Sigmoid colon (tissue), 4 donors: ENCODE measurements around the gene SRRM4.

Experiments
- EP300 ChIP-seq, 4 donors: sonication (generic); formaldehyde crosslinking; IDR thresholded peaks; one replicate each; pipeline ENCODE4 v1.6.1; 2017; ENCODE audit warnings: antibody characterized with exemption in 4 of 4
- POLR2A ChIP-seq, 2 donors: fragments of 450-650 bp; IDR thresholded peaks; one replicate each; pipeline ENCODE4 v1.6.1; 2016; ENCODE audit warnings: antibody characterized with exemption in 2 of 2, mild to moderate bottlenecking in 2 of 2, moderate library complexity in 2 of 2
- POLR2AphosphoS5 ChIP-seq, 4 donors: sonication (generic); formaldehyde crosslinking; IDR thresholded peaks; one replicate each; pipeline ENCODE4 v1.6.1; 2017; ENCODE audit warnings: antibody characterized with exemption in 4 of 4
- TF ChIP-seq, protein P1 (sequence below), 4 experiments: fragments of 450-650 bp in 3 of 4; fragments of 200-600 bp in 1 of 4; IDR thresholded peaks; one replicate each; pipeline ENCODE4 v1.5.1; 2016 to 2019; ENCODE audit warnings: antibody characterized with exemption in 4 of 4, mild to moderate bottlenecking in 3 of 4, moderate library complexity in 2 of 4

DNA sequence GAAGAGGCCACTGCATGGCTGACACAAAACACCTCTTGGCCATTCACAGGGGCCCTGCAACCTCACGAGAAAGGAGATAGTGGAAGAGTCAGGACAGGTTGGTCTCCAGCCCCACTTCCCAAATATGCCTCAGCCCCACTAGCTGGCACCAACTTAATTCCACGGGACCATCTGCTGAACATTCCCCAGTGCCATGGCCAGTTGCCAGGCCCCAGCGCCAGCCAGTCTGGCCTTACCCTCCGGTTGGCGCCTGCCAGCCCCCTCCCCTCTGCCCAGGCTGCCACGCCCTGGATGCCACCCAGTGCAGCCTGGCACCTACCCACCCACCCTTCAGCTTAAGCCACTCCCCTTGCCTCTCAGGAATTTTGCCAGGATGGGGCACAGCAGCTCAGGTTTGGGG is 176.2 kb downstream of the SRRM4 start:
- TF ChIP-seq, protein P1, sequence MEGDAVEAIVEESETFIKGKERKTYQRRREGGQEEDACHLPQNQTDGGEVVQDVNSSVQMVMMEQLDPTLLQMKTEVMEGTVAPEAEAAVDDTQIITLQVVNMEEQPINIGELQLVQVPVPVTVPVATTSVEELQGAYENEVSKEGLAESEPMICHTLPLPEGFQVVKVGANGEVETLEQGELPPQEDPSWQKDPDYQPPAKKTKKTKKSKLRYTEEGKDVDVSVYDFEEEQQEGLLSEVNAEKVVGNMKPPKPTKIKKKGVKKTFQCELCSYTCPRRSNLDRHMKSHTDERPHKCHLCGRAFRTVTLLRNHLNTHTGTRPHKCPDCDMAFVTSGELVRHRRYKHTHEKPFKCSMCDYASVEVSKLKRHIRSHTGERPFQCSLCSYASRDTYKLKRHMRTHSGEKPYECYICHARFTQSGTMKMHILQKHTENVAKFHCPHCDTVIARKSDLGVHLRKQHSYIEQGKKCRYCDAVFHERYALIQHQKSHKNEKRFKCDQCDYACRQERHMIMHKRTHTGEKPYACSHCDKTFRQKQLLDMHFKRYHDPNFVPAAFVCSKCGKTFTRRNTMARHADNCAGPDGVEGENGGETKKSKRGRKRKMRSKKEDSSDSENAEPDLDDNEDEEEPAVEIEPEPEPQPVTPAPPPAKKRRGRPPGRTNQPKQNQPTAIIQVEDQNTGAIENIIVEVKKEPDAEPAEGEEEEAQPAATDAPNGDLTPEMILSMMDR (IDR thresholded peaks at IDR 0.05): no peak
- TF ChIP-seq EP300 (IDR thresholded peaks at IDR 0.05) (no peak), POLR2A (IDR thresholded peaks at IDR 0.05) (no peak), POLR2AphosphoS5 (IDR thresholded peaks at IDR 0.05) (no peak)
